CD4-positive, alpha-beta T cell treated with Interleukin-4 for 1 hour (primary cell): ENCODE data around the gene CLEC16A.

ENCODE experiments used
- DNase-seq, 2 donors: peaks; one replicate each; pipeline ENCODE4 v3.0.0-alpha.2; 2020 to 2022

The CLEC16A gene, protein sequence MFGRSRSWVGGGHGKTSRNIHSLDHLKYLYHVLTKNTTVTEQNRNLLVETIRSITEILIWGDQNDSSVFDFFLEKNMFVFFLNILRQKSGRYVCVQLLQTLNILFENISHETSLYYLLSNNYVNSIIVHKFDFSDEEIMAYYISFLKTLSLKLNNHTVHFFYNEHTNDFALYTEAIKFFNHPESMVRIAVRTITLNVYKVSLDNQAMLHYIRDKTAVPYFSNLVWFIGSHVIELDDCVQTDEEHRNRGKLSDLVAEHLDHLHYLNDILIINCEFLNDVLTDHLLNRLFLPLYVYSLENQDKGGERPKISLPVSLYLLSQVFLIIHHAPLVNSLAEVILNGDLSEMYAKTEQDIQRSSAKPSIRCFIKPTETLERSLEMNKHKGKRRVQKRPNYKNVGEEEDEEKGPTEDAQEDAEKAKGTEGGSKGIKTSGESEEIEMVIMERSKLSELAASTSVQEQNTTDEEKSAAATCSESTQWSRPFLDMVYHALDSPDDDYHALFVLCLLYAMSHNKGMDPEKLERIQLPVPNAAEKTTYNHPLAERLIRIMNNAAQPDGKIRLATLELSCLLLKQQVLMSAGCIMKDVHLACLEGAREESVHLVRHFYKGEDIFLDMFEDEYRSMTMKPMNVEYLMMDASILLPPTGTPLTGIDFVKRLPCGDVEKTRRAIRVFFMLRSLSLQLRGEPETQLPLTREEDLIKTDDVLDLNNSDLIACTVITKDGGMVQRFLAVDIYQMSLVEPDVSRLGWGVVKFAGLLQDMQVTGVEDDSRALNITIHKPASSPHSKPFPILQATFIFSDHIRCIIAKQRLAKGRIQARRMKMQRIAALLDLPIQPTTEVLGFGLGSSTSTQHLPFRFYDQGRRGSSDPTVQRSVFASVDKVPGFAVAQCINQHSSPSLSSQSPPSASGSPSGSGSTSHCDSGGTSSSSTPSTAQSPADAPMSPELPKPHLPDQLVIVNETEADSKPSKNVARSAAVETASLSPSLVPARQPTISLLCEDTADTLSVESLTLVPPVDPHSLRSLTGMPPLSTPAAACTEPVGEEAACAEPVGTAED

DNA sequence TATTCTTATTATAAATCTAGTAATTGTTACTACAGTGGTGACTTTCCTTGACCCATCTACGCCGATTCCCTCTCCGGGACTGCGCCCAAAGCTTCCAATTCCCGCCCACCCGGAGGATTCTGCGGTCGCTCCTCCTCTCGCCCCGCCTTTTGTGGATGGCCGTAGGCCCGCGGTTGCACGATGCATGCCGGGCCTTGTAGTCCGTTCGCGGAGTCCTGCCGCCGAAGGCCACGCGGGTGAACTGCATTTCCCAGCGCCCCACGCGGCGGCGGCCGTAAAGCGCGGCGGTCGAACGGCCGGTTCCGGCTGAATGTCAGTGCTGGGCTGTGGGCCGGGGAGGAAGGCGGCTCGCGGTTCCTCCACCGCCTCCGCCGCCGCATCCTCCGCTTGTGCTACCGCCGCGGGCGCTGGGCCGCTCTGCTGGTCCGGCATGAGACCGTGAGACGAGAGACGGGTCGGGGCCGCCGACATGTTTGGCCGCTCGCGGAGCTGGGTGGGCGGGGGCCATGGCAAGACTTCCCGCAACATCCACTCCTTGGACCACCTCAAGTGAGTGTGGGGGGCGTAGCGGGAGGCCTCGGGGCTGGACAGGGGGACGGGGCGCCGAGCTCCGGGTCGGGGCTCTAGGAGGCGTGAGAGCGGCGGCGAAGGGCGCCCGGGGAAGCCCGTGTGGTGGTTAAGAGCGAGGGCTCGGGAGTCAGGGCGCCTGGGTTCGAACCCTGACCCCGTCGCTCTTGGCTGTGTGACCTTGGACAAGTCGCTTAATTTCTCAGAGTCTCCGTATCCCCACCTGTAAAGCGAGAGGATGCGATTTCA lies at the start of gene CLEC16A:
Gene CLEC16A, plus strand, starts transcription at position 316 of the 816 bp plus-strand sequence. Its CDS starts 154 bp downstream, at position 470.
- peak; percentile 96 for DNase-seq

DNA sequence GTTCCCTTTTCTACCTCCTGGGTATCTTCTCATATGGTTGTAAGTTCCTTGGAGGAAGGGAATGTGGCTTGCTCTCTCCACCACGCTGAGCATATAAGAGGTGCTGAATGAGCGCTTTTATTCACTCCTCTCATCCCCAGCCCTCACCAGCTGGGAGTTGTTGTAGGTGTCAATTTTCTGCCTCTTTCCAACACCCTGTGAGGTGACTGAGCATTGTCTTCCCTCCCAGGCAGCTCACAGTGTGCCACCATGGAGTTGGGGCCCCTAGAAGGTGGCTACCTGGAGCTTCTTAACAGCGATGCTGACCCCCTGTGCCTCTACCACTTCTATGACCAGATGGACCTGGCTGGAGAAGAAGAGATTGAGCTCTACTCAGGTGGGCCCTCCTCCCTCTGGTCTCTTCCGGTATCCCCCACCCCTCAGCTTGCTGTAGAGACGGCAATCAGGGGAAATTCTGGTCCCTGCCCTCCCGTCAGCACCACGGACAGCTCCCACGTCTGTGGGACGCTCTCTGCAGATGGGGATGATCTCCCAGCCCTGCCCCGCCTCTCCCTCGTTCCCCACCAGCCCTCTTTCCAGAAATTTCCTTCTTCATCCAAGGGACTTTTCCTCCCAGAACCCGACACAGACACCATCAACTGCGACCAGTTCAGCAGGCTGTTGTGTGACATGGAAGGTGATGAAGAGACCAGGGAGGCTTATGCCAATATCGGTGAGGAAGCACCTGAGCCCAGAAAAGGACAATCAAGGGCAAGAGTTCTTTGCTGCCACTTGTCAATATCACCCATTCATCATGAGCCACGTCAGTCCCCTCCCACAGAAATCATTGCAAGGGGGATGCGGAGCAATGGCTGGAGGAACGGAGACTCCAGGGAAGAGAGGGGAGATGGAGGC lies 49.1 kb upstream of the CLEC16A start:
- no peak for DNase-seq

DNA sequence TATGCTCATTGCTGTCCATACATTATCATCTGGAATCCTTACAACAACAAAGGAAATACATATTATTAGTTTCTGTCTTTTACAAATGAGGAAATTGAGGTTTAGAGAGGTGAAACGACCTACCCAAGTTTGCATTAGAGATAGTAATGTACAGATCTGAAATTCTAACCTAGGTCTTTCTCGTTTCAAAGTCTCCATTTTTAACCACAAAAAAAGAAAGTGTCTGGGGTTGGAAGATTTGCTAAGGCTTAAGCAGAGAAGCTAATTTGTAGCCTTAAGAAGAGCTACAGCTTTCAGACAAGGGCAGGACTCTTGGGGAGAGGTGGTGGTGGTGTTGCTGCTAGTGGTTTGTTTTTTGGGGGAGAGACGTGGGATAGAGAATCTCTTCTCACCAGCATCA lies 48.2 kb upstream of the CLEC16A start:
- DNase-seq, result no peak

DNA sequence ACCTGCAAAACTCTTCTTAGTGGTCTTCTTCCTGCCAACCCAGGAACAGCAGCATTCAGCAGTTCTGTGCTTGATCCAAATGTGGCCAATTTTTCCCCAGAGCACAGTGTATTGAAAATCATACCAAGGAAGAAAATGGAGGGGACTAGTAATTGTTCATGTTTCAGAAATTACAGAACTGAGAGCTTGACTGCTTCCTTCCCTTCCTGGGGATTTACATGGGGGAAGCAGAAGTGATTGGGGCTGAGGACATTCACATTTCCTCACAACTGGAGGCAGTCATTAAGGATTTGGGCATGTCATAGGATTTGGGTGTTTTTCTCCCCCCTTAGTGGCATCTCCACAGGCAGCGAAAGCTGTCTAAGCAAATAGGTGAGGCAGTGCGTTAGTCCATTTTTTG lies 47.6 kb upstream of the CLEC16A start:
- DNase-seq, result no peak

DNA sequence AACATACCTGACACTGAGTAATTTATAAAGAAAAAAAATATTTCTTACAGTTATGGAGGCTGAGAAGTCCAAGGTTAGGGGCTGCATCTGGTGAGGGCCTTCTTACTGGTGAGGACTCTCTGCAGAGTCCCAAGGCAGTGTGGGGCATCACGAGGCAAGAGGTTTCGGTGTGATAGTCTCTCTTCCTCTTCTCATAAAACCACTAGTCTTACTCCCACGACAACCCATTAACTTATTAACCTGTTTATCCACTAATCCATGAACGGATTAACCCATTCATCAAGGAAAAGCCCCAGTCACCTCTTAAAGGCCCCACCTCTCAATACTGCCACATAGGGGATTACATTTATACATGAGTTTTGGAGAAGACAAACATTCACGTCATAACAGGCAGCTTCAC lies 47.2 kb upstream of the CLEC16A start:
- DNase-seq, result no peak

DNA sequence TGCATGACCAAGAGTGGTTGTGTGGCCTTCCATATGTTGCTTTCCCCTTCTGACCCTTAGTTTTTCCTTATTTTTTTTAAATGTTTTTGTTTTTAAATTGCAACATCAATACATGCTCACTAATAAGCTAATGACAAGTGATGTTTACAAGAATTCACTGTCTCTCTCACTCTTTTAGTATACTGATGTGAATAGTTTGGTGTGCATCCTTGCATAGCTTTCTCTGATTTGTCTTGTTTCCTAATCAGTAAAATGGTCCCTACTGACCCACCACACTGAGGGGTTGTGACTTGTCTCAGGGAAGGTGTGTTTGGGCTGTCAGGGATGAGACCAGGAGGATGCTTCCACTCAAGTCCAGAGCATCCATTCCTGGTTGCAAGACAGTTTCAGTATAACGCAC lies 41.4 kb upstream of the CLEC16A start:
- no peak for DNase-seq

DNA sequence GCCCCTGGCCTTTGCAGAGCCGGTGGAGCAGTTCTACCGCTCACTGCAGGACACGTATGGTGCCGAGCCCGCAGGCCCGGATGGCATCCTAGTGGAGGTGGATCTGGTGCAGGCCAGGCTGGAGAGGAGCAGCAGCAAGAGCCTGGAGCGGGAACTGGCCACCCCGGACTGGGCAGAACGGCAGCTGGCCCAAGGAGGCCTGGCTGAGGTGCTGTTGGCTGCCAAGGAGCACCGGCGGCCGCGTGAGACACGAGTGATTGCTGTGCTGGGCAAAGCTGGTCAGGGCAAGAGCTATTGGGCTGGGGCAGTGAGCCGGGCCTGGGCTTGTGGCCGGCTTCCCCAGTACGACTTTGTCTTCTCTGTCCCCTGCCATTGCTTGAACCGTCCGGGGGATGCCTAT lies 37.9 kb upstream of the CLEC16A start:
- DNase-seq, result no peak

DNA sequence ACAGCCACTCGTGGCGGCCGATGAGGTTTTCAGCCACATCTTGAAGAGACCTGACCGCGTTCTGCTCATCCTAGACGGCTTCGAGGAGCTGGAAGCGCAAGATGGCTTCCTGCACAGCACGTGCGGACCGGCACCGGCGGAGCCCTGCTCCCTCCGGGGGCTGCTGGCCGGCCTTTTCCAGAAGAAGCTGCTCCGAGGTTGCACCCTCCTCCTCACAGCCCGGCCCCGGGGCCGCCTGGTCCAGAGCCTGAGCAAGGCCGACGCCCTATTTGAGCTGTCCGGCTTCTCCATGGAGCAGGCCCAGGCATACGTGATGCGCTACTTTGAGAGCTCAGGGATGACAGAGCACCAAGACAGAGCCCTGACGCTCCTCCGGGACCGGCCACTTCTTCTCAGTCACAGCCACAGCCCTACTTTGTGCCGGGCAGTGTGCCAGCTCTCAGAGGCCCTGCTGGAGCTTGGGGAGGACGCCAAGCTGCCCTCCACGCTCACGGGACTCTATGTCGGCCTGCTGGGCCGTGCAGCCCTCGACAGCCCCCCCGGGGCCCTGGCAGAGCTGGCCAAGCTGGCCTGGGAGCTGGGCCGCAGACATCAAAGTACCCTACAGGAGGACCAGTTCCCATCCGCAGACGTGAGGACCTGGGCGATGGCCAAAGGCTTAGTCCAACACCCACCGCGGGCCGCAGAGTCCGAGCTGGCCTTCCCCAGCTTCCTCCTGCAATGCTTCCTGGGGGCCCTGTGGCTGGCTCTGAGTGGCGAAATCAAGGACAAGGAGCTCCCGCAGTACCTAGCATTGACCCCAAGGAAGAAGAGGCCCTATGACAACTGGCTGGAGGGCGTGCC lies 37.2 kb upstream of the CLEC16A start:
- no peak for DNase-seq

DNA sequence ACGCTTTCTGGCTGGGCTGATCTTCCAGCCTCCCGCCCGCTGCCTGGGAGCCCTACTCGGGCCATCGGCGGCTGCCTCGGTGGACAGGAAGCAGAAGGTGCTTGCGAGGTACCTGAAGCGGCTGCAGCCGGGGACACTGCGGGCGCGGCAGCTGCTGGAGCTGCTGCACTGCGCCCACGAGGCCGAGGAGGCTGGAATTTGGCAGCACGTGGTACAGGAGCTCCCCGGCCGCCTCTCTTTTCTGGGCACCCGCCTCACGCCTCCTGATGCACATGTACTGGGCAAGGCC lies 36.7 kb upstream of the CLEC16A start:
- no peak for DNase-seq

DNA sequence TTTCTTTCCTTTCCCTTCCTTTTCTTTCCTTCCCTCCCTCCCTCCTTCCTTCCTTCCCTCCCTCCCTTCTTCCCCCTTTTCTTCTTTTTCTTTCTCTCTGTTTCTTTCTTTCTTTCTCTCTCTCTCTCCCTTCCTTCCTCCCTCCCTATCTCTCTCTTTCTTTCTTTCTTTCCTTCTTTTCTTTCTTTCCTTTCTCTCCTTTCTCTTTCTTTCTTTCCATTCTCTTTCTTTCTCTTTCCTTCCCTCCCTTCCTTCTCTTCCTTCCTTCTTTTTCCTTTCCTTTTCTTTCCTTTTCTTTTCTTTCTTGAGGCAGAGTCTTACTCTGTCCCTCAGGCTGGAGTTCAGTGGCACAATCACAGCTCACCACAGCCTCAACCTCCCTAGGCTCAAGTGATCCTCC lies 33.1 kb upstream of the CLEC16A start:
- DNase-seq, result no peak

DNA sequence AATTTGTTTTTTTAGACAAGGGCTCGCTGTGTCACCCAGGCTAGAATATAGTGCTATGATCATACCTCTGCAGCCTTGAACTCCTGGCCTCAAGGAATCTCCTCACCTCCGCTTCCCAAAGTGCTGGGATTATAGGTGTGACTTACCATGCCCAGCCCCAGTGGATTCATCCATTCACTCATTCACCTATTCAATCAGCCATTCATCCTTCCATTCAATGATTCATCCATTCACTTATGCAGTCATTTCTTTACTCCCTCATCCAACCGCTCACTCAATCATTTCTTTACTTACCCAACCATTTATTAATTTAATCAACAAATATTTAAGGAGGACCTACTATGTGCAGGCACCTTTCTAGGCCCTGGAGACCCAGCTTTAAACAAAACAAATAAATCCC lies 27.8 kb upstream of the CLEC16A start:
- no peak for DNase-seq

DNA sequence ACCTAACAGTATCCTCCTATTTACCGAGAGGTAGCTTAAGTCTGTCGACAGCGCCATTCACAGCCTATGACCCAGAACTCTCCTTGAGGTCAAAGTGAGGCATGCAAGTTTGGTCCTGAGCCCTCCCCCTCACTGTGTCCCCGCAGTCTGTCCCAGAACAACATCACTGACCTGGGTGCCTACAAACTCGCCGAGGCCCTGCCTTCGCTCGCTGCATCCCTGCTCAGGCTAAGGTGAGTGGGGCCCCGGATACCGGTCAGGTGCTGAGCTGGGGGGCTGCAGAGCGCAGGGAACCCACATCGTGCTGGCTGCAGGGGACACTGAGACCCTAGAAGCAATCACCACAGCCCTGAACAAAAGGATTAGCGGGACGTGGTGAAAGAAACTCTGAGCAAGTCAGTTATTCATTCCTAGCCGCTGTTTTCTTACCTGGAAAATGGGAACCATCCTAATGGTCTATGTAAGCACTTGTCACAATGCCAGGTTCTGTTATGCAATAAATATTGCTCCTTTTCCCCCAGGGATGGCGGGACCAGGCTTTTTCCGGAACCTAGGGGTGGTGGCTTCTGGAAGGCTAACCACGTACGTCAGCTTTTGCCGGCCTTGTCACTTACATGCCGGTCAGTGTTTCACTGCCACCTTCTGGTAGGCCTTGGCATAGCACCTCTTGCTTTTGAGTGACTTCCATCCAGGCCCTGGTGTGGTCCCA lies 25.9 kb upstream of the CLEC16A start:
- peak; percentile 82 to 86 for DNase-seq

DNA sequence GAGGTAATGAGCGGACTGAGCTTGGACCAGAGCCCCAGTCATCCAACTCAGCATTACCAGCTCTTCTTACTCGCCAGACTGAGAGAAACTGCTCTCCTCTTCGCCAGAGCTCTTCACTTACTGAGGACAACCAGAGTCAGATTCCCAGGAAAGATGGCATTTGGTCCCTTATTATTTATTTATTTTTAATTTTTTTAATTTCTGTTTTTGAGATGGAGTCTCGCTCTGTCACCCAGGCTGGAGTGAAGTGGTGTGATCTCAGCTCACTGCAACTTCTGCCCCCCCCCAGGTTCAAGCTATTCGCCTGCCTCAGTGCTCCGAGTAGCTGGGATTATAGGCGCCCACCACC lies 25.4 kb upstream of the CLEC16A start:
- no peak for DNase-seq

DNA sequence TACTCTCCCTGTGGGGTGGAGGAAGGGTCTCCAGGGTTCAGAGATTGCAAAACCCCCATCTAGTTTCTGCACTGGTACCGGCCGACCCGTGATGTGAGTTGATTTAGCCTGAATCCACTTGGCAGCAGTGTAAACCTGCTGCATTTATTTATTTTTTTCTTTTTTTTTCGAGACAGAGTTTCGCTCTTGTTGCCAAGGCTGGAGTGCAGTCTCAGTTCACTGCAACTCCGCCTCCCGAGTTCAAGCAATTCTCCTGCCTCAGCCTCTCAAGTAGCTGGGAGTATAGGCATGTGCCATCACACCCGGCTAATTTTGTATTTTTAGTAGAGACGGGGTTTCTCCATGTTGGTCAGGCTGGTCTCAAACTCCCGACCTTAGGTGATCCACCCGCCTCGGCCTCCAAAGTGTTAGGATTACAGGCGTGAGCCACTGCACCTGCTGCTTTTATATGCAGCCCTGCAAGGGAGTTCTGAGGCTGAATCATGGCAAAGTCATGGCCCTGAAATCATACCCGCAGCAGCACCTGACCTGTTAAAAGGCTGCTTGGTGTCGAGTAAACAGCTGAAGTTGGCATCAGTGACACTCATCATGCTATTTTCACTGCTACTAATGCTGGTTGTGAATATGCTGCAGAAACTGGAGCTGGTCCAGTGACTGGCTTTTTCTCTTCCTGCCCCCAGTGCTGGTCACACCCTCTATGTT lies 23.5 kb upstream of the CLEC16A start:
- DNase-seq, result no peak

DNA sequence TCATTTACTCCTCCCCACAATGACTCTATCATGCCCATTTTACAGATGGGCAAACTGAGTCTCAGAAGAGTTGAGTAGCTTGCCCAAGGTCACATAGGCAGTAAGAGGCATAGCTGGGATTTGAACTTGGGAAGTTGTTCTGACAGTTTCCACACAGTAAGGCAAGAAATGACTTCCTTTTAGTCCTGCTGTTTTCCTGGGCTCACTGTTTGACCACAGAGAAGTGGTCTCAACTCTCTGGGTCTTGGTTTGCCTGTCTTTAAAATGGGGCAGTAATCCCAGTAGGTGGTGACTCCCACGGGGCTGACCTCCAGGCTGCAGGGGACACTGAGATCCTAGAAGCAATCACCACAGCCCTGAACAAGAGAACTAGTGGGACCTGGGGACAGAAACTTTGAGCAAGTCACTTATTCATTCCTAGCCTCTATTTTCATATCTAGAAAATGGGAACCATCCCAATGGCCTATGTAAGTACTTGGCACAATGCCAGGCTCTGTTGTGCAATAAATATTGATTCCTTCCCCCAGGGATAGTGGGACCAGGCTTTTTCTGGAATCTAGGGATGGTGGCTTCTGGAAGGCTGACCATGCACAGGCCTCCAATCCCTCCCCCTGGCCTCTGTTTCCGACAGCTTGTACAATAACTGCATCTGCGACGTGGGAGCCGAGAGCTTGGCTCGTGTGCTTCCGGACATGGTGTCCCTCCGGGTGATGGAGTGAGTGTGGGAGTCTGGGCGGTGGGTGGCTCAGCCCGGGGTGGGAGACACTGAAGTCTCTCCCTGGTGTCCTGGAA lies 22.6 kb upstream of the CLEC16A start:
- DNase-seq, result no peak

DNA sequence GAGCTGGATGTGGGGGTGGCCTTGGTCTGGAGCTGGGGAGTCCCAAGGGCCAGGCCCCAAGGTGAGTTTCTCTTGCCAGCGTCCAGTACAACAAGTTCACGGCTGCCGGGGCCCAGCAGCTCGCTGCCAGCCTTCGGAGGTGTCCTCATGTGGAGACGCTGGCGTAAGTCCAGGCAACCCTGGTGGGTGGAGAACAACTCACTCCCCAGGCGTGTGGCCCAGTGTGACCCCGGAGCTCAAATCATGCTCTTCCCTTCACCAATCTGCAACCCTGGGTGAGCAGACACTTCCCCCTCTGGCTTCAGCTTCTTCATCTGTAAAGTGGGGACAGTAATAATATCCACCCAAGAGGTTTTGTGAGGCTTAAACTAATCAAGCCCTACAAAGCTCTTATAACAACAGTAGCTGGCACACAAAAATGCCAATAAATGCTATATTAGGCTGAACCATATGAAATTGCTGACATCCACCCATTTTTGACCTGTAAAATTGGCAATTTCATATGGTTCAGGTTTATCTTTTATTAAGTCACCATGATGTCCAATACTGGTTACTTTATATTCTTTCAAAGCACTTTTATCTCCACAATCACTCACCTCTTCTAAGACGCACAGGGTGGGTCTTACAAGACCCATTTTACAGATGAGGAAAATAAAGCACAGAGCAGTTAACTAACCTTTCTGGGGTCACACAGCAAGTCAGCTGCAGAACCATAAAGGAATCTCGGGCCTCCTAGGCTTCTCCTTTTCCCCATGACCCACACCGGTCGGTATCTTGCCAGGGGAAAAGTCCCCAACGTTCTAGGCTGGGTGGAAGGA lies 21.8 kb upstream of the CLEC16A start:
- no peak for DNase-seq

DNA sequence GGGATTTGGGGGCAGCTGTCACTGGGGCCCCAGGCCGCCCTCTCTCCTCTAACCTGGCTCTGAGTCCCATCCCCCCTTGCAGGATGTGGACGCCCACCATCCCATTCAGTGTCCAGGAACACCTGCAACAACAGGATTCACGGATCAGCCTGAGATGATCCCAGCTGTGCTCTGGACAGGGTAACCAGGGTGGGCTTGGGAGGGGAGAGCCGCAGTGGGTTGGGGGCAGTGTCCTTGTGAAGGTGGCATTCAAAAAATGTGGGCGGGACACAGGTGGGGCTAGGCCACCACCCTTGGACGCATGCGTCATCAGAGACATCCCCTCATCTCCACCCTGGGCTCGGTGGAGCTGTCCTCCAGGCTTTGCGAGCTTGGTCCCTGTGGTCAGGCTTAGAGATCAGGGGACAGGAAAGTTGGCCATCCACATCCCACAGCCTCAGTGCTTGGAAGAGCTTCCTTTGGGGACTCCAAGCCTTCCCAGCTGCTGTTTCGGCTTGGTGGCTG lies 21.2 kb upstream of the CLEC16A start:
- no peak for DNase-seq
